OCI-LY3 (cell line): ENCODE results near the gene CAMTA1.

Experiments
- CTCF ChIP-seq: fragments of 200-600, 300-600 bp; sonication (generic); IDR thresholded peaks from 2 replicates; pipeline ENCODE4 v1.5.1; 2014; ENCODE audit warnings: antibody characterized with exemption, low read length, low read depth
- EZH2phosphoT487 ChIP-seq: fragments of 200-600 bp; shearing (Covaris generic); IDR thresholded peaks from 2 replicates; pipeline ENCODE4 v1.6.1; 2018; ENCODE audit warnings: antibody characterized with exemption, mixed run types, low read depth

DNA sequence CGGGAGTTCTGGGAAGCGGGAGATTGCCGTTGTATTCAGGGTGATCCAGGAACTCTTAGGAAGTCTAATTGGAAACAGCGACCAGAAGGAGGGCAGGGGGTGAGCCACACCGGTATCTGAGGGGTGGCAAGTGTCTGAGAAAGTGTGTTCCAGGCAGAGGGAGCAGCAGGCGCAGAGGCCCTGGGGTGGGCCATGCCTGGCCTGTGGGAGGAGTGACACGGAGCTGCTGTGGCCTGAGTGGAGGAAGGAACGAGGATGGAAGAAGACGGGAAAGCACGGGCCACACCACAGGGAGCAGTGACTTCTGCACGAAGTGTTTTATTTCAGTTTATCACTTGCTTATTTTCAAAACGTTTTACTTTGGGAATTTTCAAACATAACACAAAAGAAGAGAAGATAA is 1010.2 kb downstream of the CAMTA1 start:
- TF ChIP-seq CTCF (no peak), EZH2phosphoT487 (no peak)
